IMR-90 (cell line): ENCODE measurements around the gene ZDHHC14.

Experiments
- MAFK ChIP-seq: IDR thresholded peaks from 2 replicates; pipeline ENCODE4 v1.6.1; 2012; ENCODE audit warnings: low read depth, low read length, improper control_type of control experiment
- MXI1 ChIP-seq: IDR thresholded peaks from 2 replicates; pipeline ENCODE4 v1.6.1; 2012; ENCODE audit warnings: low read depth, mild to moderate bottlenecking, low read length, moderate library complexity, borderline replicate concordance
- RAD21 ChIP-seq: IDR thresholded peaks from 2 replicates; pipeline ENCODE4 v1.6.1; 2012; ENCODE audit warnings: low read length, improper control_type of control experiment
- TF ChIP-seq, protein P1 (sequence below): conservative IDR thresholded peaks from 2 replicates; pipeline ENCODE4 v1.5.1; 2012; ENCODE audit warnings: mild to moderate bottlenecking, low read depth, low read length, improper control_type of control experiment

DNA sequence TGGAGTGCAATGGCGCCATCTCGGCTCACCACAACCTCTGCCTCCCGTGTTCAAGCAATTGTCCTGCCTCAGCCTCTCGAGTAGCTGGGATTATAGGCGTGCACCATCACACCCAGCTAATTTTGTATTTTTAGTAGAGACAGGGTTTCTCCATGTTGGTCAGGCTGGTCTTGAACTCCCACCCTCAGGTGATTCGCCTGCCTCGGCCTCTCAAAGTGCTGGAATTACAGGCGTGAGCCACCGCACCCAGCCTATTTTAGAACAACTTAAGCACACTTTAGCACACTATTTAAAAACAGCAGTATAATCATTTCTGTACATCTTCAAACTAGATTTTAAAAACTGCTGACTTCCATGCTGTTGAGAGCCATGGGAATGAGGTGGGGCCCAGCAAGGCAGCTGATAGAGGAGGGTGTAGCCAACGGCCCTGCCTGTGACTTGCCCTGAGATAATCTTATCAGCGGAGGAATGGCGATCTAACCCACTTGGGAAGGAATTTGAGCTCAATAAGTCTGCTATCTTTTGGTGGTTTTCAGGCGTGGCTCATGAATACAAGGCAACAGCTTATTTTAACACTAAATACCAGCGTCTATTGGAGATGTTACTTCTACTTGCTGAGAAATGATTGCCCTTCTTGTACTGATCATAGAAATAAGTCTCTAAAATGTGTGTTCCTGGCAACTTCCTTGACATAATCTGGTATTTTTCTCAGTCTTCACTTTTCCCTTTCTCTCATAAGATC is 12.1 kb downstream of the ZDHHC14 start:
- TF ChIP-seq, protein P1, sequence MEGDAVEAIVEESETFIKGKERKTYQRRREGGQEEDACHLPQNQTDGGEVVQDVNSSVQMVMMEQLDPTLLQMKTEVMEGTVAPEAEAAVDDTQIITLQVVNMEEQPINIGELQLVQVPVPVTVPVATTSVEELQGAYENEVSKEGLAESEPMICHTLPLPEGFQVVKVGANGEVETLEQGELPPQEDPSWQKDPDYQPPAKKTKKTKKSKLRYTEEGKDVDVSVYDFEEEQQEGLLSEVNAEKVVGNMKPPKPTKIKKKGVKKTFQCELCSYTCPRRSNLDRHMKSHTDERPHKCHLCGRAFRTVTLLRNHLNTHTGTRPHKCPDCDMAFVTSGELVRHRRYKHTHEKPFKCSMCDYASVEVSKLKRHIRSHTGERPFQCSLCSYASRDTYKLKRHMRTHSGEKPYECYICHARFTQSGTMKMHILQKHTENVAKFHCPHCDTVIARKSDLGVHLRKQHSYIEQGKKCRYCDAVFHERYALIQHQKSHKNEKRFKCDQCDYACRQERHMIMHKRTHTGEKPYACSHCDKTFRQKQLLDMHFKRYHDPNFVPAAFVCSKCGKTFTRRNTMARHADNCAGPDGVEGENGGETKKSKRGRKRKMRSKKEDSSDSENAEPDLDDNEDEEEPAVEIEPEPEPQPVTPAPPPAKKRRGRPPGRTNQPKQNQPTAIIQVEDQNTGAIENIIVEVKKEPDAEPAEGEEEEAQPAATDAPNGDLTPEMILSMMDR, result no peak
- no peak for TF ChIP-seq RAD21
- no peak for TF ChIP-seq MAFK
- TF ChIP-seq MXI1, result no peak
